GM10266 (cell line): ENCODE results near the gene ZBTB38.

Experiments
- DNase-seq: peaks from one replicate; pipeline ENCODE4 v3.0.0; 2012; ENCODE audit errors: extremely low spot score
- TF ChIP-seq, protein P1 (sequence below): IDR thresholded peaks from 2 replicates; pipeline ENCODE4 v1.5.1; 2012; ENCODE audit warnings: mild to moderate bottlenecking, low read depth; ENCODE audit not compliant: control insufficient read depth, insufficient read depth; ENCODE audit errors: missing control alignments

The ZBTB38 gene

GRCh38 chr3:141384157-141384556 is 15.9 kb downstream of the ZBTB38 start:
- DNase-seq, result no peak
- TF ChIP-seq, protein P1, sequence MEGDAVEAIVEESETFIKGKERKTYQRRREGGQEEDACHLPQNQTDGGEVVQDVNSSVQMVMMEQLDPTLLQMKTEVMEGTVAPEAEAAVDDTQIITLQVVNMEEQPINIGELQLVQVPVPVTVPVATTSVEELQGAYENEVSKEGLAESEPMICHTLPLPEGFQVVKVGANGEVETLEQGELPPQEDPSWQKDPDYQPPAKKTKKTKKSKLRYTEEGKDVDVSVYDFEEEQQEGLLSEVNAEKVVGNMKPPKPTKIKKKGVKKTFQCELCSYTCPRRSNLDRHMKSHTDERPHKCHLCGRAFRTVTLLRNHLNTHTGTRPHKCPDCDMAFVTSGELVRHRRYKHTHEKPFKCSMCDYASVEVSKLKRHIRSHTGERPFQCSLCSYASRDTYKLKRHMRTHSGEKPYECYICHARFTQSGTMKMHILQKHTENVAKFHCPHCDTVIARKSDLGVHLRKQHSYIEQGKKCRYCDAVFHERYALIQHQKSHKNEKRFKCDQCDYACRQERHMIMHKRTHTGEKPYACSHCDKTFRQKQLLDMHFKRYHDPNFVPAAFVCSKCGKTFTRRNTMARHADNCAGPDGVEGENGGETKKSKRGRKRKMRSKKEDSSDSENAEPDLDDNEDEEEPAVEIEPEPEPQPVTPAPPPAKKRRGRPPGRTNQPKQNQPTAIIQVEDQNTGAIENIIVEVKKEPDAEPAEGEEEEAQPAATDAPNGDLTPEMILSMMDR, result no peak

DNA sequence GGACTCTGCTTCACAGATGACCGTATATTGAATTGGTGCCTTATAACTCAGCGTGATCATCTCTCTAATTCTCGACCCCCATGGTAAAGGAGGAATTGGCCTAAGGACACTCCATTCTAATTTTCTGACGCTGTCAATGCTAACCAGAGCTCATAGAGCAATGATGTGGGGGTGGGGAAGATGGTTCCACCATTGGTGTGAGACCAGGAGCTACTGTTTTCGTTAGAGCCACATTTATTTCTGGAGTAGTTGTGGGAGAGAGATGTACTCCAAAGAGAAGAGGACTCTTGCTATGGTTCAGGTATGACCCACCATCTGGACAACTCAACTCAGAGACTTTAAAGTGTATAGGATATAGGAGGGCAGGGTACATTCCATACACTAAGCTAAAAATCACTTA is 16.3 kb downstream of the ZBTB38 start:
- TF ChIP-seq, protein P1, result no peak
- no peak for DNase-seq

DNA sequence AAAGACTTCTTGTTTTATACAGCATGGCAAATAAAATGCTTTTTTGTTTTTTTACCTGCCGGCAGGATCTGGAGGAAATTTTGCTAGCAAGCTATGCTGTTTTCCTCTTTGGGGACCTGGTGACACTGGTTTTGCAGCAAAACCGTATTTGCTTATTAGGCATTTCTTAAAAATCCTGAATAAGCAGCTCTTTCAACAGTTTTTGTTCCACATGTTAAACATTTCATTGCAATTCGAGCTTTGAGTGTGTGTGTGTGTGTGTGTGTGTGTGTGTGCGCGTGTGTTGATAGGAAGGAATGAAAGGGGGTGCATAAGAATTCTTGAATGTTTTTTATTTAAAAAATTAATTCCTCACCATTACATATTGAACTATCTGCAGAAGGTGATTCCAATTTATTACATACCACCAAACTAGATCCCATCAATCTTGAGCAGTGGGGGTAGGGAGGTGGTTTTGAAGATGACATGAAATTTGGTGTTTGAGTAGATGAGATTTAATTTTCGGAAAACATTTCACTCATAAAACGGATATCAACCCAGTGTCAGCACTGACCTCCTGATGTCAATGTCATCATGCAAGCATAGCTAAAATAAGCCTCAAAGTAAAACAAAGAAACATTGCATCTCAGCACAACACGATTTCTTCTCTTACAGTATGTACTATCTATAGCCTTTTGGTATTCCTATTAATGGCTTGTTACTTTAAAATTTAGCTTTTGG is 17.3 kb downstream of the ZBTB38 start:
- TF ChIP-seq, protein P1, result no peak
- no peak for DNase-seq

- DNase-seq, result no peak
- TF ChIP-seq, protein P1, result no peak
Measured at GRCh38 chr3:141386126-141386488, 17.8 kb downstream of the ZBTB38 start.

DNA sequence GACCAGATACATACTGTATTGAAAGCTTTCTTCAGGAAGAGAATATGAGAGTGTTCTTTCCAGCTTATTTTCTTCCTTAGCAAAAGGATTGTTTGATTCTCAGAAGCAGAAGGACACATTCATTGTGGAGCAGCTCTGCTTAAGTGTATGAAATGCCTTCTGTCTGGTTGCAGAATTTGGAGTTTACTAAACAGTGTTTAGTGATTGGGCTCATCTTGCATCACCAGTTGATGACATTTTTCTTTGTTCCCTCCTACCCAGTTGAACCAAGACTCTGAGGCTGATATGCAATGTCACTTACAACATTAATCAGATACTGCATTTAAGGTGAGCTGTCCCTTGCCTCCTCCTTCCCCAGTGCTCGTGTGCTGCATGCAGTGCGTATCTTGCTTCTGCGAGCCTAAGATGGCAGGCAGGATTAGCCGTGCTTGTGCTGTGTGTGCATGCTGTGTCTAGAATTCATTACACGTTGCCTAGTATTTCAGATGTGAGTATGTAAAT is 18.4 kb downstream of the ZBTB38 start:
- no peak for DNase-seq

DNA sequence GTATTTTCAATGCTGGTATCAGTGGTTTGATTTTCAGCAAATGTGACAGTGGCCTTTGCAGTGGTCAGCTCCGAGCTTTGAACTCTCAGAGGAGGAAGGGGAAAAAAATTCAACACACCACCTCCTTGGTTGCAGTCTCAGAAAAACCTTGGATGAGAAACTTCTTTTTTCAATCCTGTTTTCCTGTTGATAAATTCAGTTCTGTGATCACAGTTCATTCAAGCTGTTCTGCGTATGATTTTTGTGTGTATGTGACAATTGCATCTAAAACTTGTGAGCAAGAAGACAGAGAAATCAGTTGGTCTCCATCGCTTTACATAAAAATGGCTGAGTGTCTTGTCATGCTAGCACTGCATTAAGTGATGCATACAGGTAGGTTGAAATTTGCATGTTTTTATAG is 19.2 kb downstream of the ZBTB38 start:
- no peak for DNase-seq
- TF ChIP-seq, protein P1, result no peak

More for the DNA sequence above, 18.4 kb downstream of the ZBTB38 start:
- TF ChIP-seq, protein P1, result no peak

DNA sequence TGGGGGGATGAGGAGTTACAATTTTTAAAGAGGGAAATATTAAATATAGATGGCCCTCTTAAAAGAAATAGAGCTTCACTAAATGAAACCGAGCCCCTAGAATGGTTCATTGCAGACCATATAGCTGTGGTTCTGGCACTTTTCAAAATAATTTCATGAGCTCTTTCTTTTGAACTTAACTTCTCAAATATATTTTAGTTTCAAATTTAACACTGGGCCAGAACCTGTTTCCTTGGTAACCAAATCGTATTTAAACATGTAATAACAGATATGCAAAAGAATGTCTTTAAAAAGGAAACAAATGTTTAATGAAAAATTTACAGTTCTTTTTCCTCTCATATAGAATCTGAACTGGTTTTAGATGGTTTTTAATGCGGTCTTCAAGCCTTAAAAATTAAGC is 20.1 kb downstream of the ZBTB38 start:
- TF ChIP-seq, protein P1, result no peak
- DNase-seq, result no peak
